Naive thymus-derived CD4-positive, alpha-beta T cell (primary cell): ENCODE data around the gene MFSD6L. TPM values are rescaled to one million over a fixed set of nuclear protein-coding genes. Genes with fewer than 3 reads are reported as not detected.

Experiments
- ATAC-seq: fragments of 150-1000 bp; cut with Tn5 transposase; 2 replicates; pipeline ENCODE4 v1.10.0; 2021; ENCODE audit warnings: mild to moderate bottlenecking, moderate library complexity
- CTCF ChIA-PET: fragments of 350-600 bp; sonication (Branson Sonifier 250); formaldehyde crosslinking; loops from one replicate; lab custom pipeline; 2021; ENCODE audit warnings: antibody characterized with exemption; lab: Charles Lee
- POLR2A ChIA-PET: fragments of 350-600 bp; sonication (Branson Sonifier 250); formaldehyde crosslinking; loops from one replicate; lab custom pipeline; 2021; ENCODE audit warnings: antibody characterized with exemption, inconsistent platforms; lab: Charles Lee
- DNase-seq, 9 donors: peaks; one replicate each; pipeline versions ENCODE4 v3.0.0 to v3.0.0-alpha.2; 2020 to 2022; ENCODE audit warnings: mixed read lengths in 1 of 9
- H3K27ac ChIP-seq: one replicate; pipeline ENCODE4 v1.7.0; 2013; ENCODE audit warnings: mild to moderate bottlenecking, low read depth, low read length, moderate library complexity
- H3K27me3 ChIP-seq, 2 donors: one replicate each; pipeline ENCODE4 v1.7.0; 2013; ENCODE audit warnings: low read length in 2 of 2, mild to moderate bottlenecking in 2 of 2, moderate library complexity in 2 of 2; ENCODE audit not compliant: control insufficient read depth in 2 of 2, insufficient read depth in 2 of 2
- H3K36me3 ChIP-seq, 3 experiments: 1 replicate in 2 of 3; 2 replicates in 1 of 3; pipeline ENCODE4 v1.7.0; 2013; ENCODE audit warnings: low read length in 3 of 3, mild to moderate bottlenecking in 3 of 3, moderate library complexity in 1 of 3; ENCODE audit not compliant: insufficient read depth in 3 of 3, control insufficient read depth in 2 of 3
- H3K4me1 ChIP-seq, 2 donors: one replicate each; pipeline ENCODE4 v1.7.0; 2013; ENCODE audit warnings: low read length in 2 of 2, mild to moderate bottlenecking in 2 of 2, moderate library complexity in 1 of 2; ENCODE audit not compliant: control insufficient read depth in 2 of 2, insufficient read depth in 2 of 2
- H3K4me3 ChIP-seq: 2 replicates; pipeline ENCODE4 v1.7.0; 2013; ENCODE audit warnings: mild to moderate bottlenecking, low read length
- H3K9me3 ChIP-seq, 3 experiments: 1 replicate in 2 of 3; 2 replicates in 1 of 3; pipeline ENCODE4 v1.7.0; 2013; ENCODE audit warnings: low read length in 3 of 3; ENCODE audit not compliant: control insufficient read depth in 2 of 3
- H3K27ac Mint-ChIP-seq, 9 donors: one replicate each; pipeline ENCODE4 v1.8.0; 2020 to 2022; ENCODE audit warnings: mixed read lengths in 9 of 9, mild to moderate bottlenecking in 8 of 9, moderate library complexity in 5 of 9, inconsistent platforms in 2 of 9
- H3K27me3 Mint-ChIP-seq, 5 donors: one replicate each; pipeline ENCODE4 v1.8.0; 2021 to 2022; ENCODE audit warnings: mixed read lengths in 5 of 5, mild to moderate bottlenecking in 1 of 5
- H3K36me3 Mint-ChIP-seq, 5 donors: one replicate each; pipeline ENCODE4 v1.8.0; 2020 to 2022; ENCODE audit warnings: mixed read lengths in 5 of 5, mild to moderate bottlenecking in 3 of 5, inconsistent platforms in 1 of 5
- H3K4me1 Mint-ChIP-seq, 7 donors: one replicate each; pipeline ENCODE4 v1.8.0; 2020 to 2022; ENCODE audit warnings: mixed read lengths in 7 of 7, mild to moderate bottlenecking in 3 of 7, inconsistent platforms in 1 of 7
- H3K4me3 Mint-ChIP-seq, 10 donors: one replicate each; pipeline ENCODE4 v1.8.0; 2020 to 2022; ENCODE audit warnings: mild to moderate bottlenecking in 10 of 10, mixed read lengths in 10 of 10, moderate library complexity in 6 of 10, inconsistent platforms in 2 of 10
- H3K9me3 Mint-ChIP-seq, 11 donors: one replicate each; pipeline ENCODE4 v1.8.0; 2020 to 2022; ENCODE audit warnings: mixed read lengths in 11 of 11, mild to moderate bottlenecking in 4 of 11, inconsistent platforms in 1 of 11, moderate library complexity in 1 of 11
- intact Hi-C, 2 donors: fragments of 100-400 bp; cut with micrococcal nuclease; formaldehyde crosslinking; loops; one replicate each; pipeline ENCODE4 v1.15.1; 2023
- polyA plus RNA-seq, 2 donors: library from polyadenylated mRNA; unstranded; fragments of 300-500 nt; fragmentation: Illumina TruSeq; gene quantifications; one replicate each; pipeline ENCODE4 v1.2.3, GENCODE V29; 2021
- total RNA-seq, 6 experiments: library from RNA in 5 of 6; stranded (reverse) in 5 of 6; gene quantifications; 1 replicate in 5 of 6; 2 replicates in 1 of 6; pipeline ENCODE4 v1.2.3 and lab custom pipeline; 2021 to 2026

Gene MFSD6L
- total and polyA plus RNA-seq, 7 experiments from 2014 or later: 0.96 to 1.8 TPM; not detected in 5

GRCh38 chr17:8754890-8755289 is 44.3 kb downstream of the MFSD6L start:
- DNase-seq (no peak), ATAC-seq (no peak)
- intact Hi-C loops: loop anchor here in 1 of 2 donors (1.0 kb wide), 1 partner anchor 243 kb away; no protein-coding TSS in a partner anchor
- CTCF ChIA-PET: no interaction called here
- Mint-ChIP-seq H3K4me1 (no peaks in the 10 kb centered on the region), H3K27ac (no peak overlapping the region), H3K4me3 (no peak overlapping the region), H3K27me3 (peaks cover 7 to 23% (median 9%) of the 10 kb centered on the region in 5 donors), H3K36me3 (peaks cover 0 to 4% (median 0%) of the 10 kb centered on the region in 5 donors), H3K9me3 (no peaks in the 10 kb centered on the region)
- H3K36me3 ChIP-seq: no peaks in the 10 kb centered on the region
- POLR2A ChIA-PET: no interaction called here
- no peaks in the 10 kb centered on the region for H3K27me3 ChIP-seq
- H3K4me1 ChIP-seq: no peaks in the 10 kb centered on the region
- no peak overlapping the region for H3K4me3 ChIP-seq
- H3K9me3 ChIP-seq: no peaks in the 10 kb centered on the region
- no peak overlapping the region for H3K27ac ChIP-seq

DNA sequence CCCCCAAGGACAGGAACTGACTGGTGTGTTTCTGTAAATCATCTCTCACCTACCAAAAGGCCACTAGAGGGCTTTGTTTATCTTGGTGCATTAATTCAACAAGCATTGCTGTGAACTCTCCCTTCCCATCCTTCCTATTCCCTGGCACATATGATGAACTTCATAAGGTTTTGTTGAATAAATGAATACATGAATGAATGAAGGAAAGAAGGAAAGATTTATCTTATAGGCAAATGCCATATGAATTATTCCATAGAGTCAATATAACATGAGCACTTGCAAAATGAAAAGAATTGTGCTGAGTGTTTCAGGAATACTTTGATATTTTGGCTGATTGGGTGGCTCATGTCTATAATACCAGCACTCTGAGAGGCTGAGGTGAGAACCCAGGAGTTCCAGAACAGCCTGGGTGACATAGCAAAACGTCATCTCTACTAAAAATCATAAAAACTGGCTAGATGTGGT is 45.2 kb downstream of the MFSD6L start:
- no peak for ATAC-seq
- peaks cover 7 to 23% (median 10%) of the 10 kb centered on the region in 5 donors for H3K27me3 Mint-ChIP-seq
- Histone ChIP-seq H3K36me3 (no peaks in the 10 kb centered on the region), H3K4me1 (no peaks in the 10 kb centered on the region), H3K27me3 (no peaks in the 10 kb centered on the region), H3K4me3 (no peak overlapping the region), H3K9me3 (no peaks in the 10 kb centered on the region), H3K27ac (no peak overlapping the region)
- intact Hi-C loops: loop anchor here in 1 of 2 donors (1.0 kb wide), 1 partner anchor 244 kb away; no protein-coding TSS in a partner anchor
- peaks cover 0 to 4% (median 0%) of the 10 kb centered on the region in 5 donors for H3K36me3 Mint-ChIP-seq
- peak overlapping the region in 1 of 9 donors; percentile 26 for H3K27ac Mint-ChIP-seq
- no peak overlapping the region for H3K4me3 Mint-ChIP-seq
- POLR2A ChIA-PET: no interaction called here
- H3K9me3 Mint-ChIP-seq: no peaks in the 10 kb centered on the region
- CTCF ChIA-PET: no interaction called here
- DNase-seq: no peak
- H3K4me1 Mint-ChIP-seq: no peaks in the 10 kb centered on the region

- intact Hi-C loops: no loop called here
- peaks cover 7 to 23% (median 14%) of the 10 kb centered on the region in 5 donors for H3K27me3 Mint-ChIP-seq
- Histone ChIP-seq H3K36me3 (no peaks in the 10 kb centered on the region), H3K9me3 (no peaks in the 10 kb centered on the region), H3K27ac (no peak overlapping the region), H3K4me1 (peaks cover 0 to 5% of the 10 kb centered on the region in 2 donors), H3K4me3 (no peak overlapping the region), H3K27me3 (no peaks in the 10 kb centered on the region)
- no peak overlapping the region for H3K4me3 Mint-ChIP-seq
- H3K36me3 Mint-ChIP-seq: peaks cover 0 to 4% (median 0%) of the 10 kb centered on the region in 5 donors
- H3K27ac Mint-ChIP-seq: peak overlapping the region in 1 of 9 donors; percentile 46
- no peaks in the 10 kb centered on the region for H3K9me3 Mint-ChIP-seq
- peaks cover 0 to 5% (median 4%) of the 10 kb centered on the region in 7 donors for H3K4me1 Mint-ChIP-seq
- CTCF ChIA-PET: no interaction called here
- ATAC-seq (no peak), DNase-seq (no peak)
- POLR2A ChIA-PET: no interaction called here
Measured at GRCh38 chr17:8753136-8753975, 45.8 kb downstream of the MFSD6L start.

GRCh38 chr17:8749616-8750015 is 49.5 kb downstream of the MFSD6L start:
- ChIA-PET POLR2A (no interaction called here), CTCF (interaction anchor here (0.6 to 1.2 kb wide), 2 partner anchors 340 to 1296 kb away, joined by 3 read pairs; no protein-coding TSS in a partner anchor)
- Histone ChIP-seq H3K4me1 (peaks cover 0 to 15% of the 10 kb centered on the region in 2 donors), H3K9me3 (no peaks in the 10 kb centered on the region), H3K27ac (no peak overlapping the region), H3K4me3 (no peak overlapping the region), H3K27me3 (no peaks in the 10 kb centered on the region), H3K36me3 (no peaks in the 10 kb centered on the region)
- H3K36me3 Mint-ChIP-seq: no peaks in the 10 kb centered on the region
- peaks cover 0 to 1% (median 0%) of the 10 kb centered on the region in 11 donors for H3K9me3 Mint-ChIP-seq
- intact Hi-C loops: loop anchor here (5.0 to 10.0 kb wide), 3 partner anchors 148 to 525 kb away; no protein-coding TSS in a partner anchor
- no peak for ATAC-seq
- peaks cover 0 to 24% (median 2%) of the 10 kb centered on the region in 5 donors for H3K27me3 Mint-ChIP-seq
- peak overlapping the region in 1 of 10 donors; percentile 20 for H3K4me3 Mint-ChIP-seq
- peaks cover 0 to 27% (median 22%) of the 10 kb centered on the region in 7 donors for H3K4me1 Mint-ChIP-seq
- no peak overlapping the region for H3K27ac Mint-ChIP-seq
- DNase-seq: no peak

DNA sequence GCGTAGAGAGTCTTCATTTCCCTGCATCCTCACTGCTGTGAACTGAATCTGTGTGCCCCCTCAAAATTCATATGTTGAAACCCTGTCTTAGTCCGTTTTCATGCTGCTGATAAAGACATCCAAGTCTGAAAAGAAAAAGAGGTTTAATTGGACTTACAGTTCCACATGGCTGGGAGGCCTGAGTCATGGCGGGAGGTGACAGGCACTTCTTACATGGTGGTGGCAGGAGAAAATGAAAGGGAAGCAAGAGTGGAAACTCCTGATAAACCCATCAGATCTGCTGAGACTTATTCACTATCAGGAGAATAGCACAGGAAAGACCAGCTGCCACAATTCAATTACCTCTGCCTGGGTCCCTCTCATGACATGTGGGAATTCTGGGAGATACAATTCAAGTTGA is 51.4 kb downstream of the MFSD6L start:
- Mint-ChIP-seq H3K27ac (peak overlapping the region in 6 of 9 donors; percentile 10 to 82 (median 37)), H3K27me3 (peaks cover 0 to 21% (median 0%) of the 10 kb centered on the region in 5 donors), H3K4me3 (peak overlapping the region in 1 of 10 donors; percentile 36), H3K9me3 (peaks cover 0 to 1% (median 0%) of the 10 kb centered on the region in 11 donors), H3K36me3 (no peaks in the 10 kb centered on the region), H3K4me1 (peaks cover 0 to 27% (median 22%) of the 10 kb centered on the region in 7 donors)
- H3K4me3 ChIP-seq: no peak overlapping the region
- DNase-seq (no peak), ATAC-seq (no peak)
- no peaks in the 10 kb centered on the region for H3K27me3 ChIP-seq
- peaks cover 0 to 15% of the 10 kb centered on the region in 2 donors for H3K4me1 ChIP-seq
- H3K9me3 ChIP-seq: no peaks in the 10 kb centered on the region
- no peaks in the 10 kb centered on the region for H3K36me3 ChIP-seq
- CTCF ChIA-PET: interaction anchor here (0.8 to 1.1 kb wide), 4 partner anchors 129 to 654 kb away, joined by 3 read pairs; no protein-coding TSS in a partner anchor
- intact Hi-C loops: loop anchor here (2.0 to 10.0 kb wide), 6 partner anchors 117 to 523 kb away; partner anchors contain the start of gene MYH10 (in 1 of the 2)
- POLR2A ChIA-PET: no interaction called here
- H3K27ac ChIP-seq: no peak overlapping the region
